MM.1S (cell line): ENCODE results near the gene PXN.
A peak's percentile ranks its signal among the peaks of the same experiment; 100 is the strongest.

Source experiments
- DNase-seq: peaks from one replicate; pipeline ENCODE4 v3.0.0-alpha.2; 2015
- H2AFZ ChIP-seq: fragments of 300-600 bp; sonication (generic); 2 replicates; pipeline ENCODE4 v1.6.0; 2016; ENCODE audit warnings: antibody characterized with exemption, low read length
- H3F3A ChIP-seq: fragments of 300-600 bp; sonication (generic); 2 replicates; pipeline ENCODE4 v1.6.1; 2016; ENCODE audit warnings: mild to moderate bottlenecking, antibody characterized with exemption, low read length, moderate library complexity, mixed read lengths; ENCODE audit not compliant: insufficient read depth
- H3K27ac ChIP-seq: fragments of 300-600 bp; sonication (generic); 2 replicates; pipeline ENCODE4 v1.5.1; 2016; ENCODE audit warnings: mild to moderate bottlenecking, low read length
- H3K27me3 ChIP-seq: fragments of 300-600 bp; sonication (generic); replicated peaks from 2 replicates; pipeline ENCODE4 v1.6.0; 2016; ENCODE audit warnings: low read length; ENCODE audit not compliant: insufficient read depth
- H3K36me3 ChIP-seq: fragments of 300-600 bp; sonication (generic); replicated peaks from 2 replicates; pipeline ENCODE4 v1.6.1; 2016; ENCODE audit warnings: mild to moderate bottlenecking, low read length, mixed read lengths; ENCODE audit not compliant: insufficient read depth
- H3K4me1 ChIP-seq: fragments of 300-600 bp; sonication (generic); 2 replicates; pipeline ENCODE4 v1.6.1; 2016; ENCODE audit warnings: low read length, mixed read lengths
- H3K4me2 ChIP-seq: fragments of 300-600 bp; sonication (generic); 2 replicates; pipeline ENCODE4 v1.6.0; 2016; ENCODE audit warnings: low read depth, low read length
- H3K4me3 ChIP-seq: fragments of 300-600 bp; sonication (generic); 2 replicates; pipeline ENCODE4 v1.5.1; 2016; ENCODE audit warnings: low read length, mixed read lengths
- H3K79me2 ChIP-seq: fragments of 300-600 bp; sonication (generic); 2 replicates; pipeline ENCODE4 v1.6.1; 2016; ENCODE audit warnings: mixed run types, low read length, mixed read lengths
- H3K9ac ChIP-seq: fragments of 300-600 bp; sonication (generic); 2 replicates; pipeline ENCODE4 v1.6.1; 2016; ENCODE audit warnings: low read length, mixed read lengths
- H3K9me2 ChIP-seq: fragments of 300-600 bp; sonication (generic); replicated peaks from 2 replicates; pipeline ENCODE4 v1.6.1; 2016; ENCODE audit warnings: mild to moderate bottlenecking, low read length, mixed read lengths; ENCODE audit not compliant: insufficient read depth
- H3K9me3 ChIP-seq: fragments of 300-600 bp; sonication (generic); replicated peaks from 2 replicates; pipeline ENCODE4 v1.6.1; 2016; ENCODE audit warnings: mild to moderate bottlenecking, low read length, mixed read lengths; ENCODE audit not compliant: insufficient read depth
- H4K20me1 ChIP-seq: fragments of 300-600 bp; sonication (generic); 2 replicates; pipeline ENCODE4 v1.6.1; 2016; ENCODE audit warnings: mild to moderate bottlenecking, low read length, moderate library complexity, mixed read lengths; ENCODE audit not compliant: insufficient read depth
- EZH2 ChIP-seq: fragments of 300-600 bp; sonication (generic); optimal IDR thresholded peaks from 2 replicates; pipeline ENCODE3; 2017; ENCODE audit warnings: low read depth, mild to moderate bottlenecking, antibody characterized with exemption, low read length, mixed read lengths
- EZH2phosphoT487 ChIP-seq: fragments of 300-600 bp; sonication (generic); IDR thresholded peaks from 2 replicates; pipeline ENCODE4 v1.6.1; 2018; ENCODE audit warnings: antibody characterized with exemption, low read length
- TF ChIP-seq, protein P1 (sequence below): fragments of 300-600 bp; sonication (generic); IDR thresholded peaks from 2 replicates; pipeline ENCODE4 v1.5.1; 2016; ENCODE audit warnings: antibody characterized with exemption, low read length, mixed read lengths

The PXN gene

GRCh38 chr12:120292661-120293531 is 27.4 kb upstream of the PXN start, which contains the start of gene RNU4-1:
RNU4-1 (minus strand) TSS chr12:120293237.
- Histone ChIP-seq H4K20me1 (no peaks in the 10 kb centered on the region), H3K9me3 (no peaks in the 10 kb centered on the region), H3K9ac (peak within 1 kb of the TSS; percentile 96), H2AFZ (peak within 1 kb of the TSS; percentile 65; the same call in 1 of the 2 replicates), H3K9me2 (no peaks in the 10 kb centered on the region), H3K4me3 (peak within 1 kb of the TSS; percentile 59), H3K4me2 (peak within 1 kb of the TSS; percentile 92), H3K79me2 (no peaks in the 10 kb centered on the region), H3K27ac (peak within 1 kb of the TSS; percentile 97), H3K36me3 (no peaks in the 10 kb centered on the region), H3F3A (peaks cover 19% of the 10 kb centered on the region; the same call in 1 of the 2 replicates), H3K27me3 (no peaks in the 10 kb centered on the region), H3K4me1 (no peaks in the 10 kb centered on the region)
- DNase-seq, result peak; percentile 83
- TF ChIP-seq, protein P1, sequence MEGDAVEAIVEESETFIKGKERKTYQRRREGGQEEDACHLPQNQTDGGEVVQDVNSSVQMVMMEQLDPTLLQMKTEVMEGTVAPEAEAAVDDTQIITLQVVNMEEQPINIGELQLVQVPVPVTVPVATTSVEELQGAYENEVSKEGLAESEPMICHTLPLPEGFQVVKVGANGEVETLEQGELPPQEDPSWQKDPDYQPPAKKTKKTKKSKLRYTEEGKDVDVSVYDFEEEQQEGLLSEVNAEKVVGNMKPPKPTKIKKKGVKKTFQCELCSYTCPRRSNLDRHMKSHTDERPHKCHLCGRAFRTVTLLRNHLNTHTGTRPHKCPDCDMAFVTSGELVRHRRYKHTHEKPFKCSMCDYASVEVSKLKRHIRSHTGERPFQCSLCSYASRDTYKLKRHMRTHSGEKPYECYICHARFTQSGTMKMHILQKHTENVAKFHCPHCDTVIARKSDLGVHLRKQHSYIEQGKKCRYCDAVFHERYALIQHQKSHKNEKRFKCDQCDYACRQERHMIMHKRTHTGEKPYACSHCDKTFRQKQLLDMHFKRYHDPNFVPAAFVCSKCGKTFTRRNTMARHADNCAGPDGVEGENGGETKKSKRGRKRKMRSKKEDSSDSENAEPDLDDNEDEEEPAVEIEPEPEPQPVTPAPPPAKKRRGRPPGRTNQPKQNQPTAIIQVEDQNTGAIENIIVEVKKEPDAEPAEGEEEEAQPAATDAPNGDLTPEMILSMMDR, result no peak
- TF ChIP-seq EZH2 (no peak), EZH2phosphoT487 (no peak)

DNA sequence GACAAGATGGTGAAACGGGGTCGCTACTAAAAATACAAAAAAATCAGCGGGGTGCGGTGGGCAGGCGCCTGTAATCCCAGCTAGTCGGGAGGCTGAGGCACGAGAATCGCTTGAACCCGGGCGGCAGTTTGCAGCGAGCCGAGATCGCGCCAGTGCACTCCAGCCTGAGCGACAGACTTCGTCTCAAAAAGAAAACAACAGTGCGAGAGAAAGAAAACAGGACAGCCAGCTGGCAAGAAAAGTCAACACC is 26.8 kb upstream of the PXN start:
- peaks cover 19% of the 10 kb centered on the region; the same call in 1 of the 2 replicates for H3F3A ChIP-seq
- no peak overlapping the region for H2AFZ ChIP-seq
- H3K9me3 ChIP-seq, result no peaks in the 10 kb centered on the region
- no peaks in the 10 kb centered on the region for H3K27me3 ChIP-seq
- peak overlapping the region; percentile 97 for H3K27ac ChIP-seq
- H3K9me2 ChIP-seq, result no peaks in the 10 kb centered on the region
- H3K4me3 ChIP-seq, result peak overlapping the region; percentile 59
- no peaks in the 10 kb centered on the region for H4K20me1 ChIP-seq
- peak overlapping the region; percentile 96 for H3K9ac ChIP-seq
- H3K4me2 ChIP-seq, result peak overlapping the region; percentile 92; the same call in 1 of the 2 replicates
- H3K79me2 ChIP-seq, result no peaks in the 10 kb centered on the region
- no peaks in the 10 kb centered on the region for H3K36me3 ChIP-seq
- TF ChIP-seq, protein P1, result no peak
- no peak for TF ChIP-seq EZH2phosphoT487
- TF ChIP-seq EZH2, result no peak
- no peak for DNase-seq
- no peaks in the 10 kb centered on the region for H3K4me1 ChIP-seq

- TF ChIP-seq, protein P1, result no peak
- TF ChIP-seq EZH2 (no peak), EZH2phosphoT487 (no peak)
- Histone ChIP-seq H3K27ac (peak overlapping the region; percentile 97; the same call in 1 of the 2 replicates), H3K4me2 (peak overlapping the region; percentile 92), H3K9me3 (no peaks in the 10 kb centered on the region), H3K9me2 (no peaks in the 10 kb centered on the region), H4K20me1 (no peaks in the 10 kb centered on the region), H3K27me3 (no peaks in the 10 kb centered on the region), H3K79me2 (no peaks in the 10 kb centered on the region), H2AFZ (0 out of 2 replicates have a peak overlapping the region, but pooled peaks have one; percentile 43), H3K36me3 (no peaks in the 10 kb centered on the region), H3F3A (peaks cover 19% of the 10 kb centered on the region; the same call in 1 of the 2 replicates), H3K9ac (peak overlapping the region; percentile 44; the same call in 1 of the 2 replicates), H3K4me1 (no peaks in the 10 kb centered on the region), H3K4me3 (peak overlapping the region; percentile 53)
- DNase-seq, result peak; percentile 26
These were observed 25.2 kb upstream of the PXN start for GRCh38 chr12:120290609-120291305.
